ENCODE data around the gene KDM4B. TPM values are rescaled to one million over a fixed set of nuclear protein-coding genes. Genes with fewer than 3 reads are reported as not detected.

The KDM4B gene
- total and polyA plus RNA-seq, 4 donors, result 17.1 to 49.5 (median 24.7) TPM

DNA sequence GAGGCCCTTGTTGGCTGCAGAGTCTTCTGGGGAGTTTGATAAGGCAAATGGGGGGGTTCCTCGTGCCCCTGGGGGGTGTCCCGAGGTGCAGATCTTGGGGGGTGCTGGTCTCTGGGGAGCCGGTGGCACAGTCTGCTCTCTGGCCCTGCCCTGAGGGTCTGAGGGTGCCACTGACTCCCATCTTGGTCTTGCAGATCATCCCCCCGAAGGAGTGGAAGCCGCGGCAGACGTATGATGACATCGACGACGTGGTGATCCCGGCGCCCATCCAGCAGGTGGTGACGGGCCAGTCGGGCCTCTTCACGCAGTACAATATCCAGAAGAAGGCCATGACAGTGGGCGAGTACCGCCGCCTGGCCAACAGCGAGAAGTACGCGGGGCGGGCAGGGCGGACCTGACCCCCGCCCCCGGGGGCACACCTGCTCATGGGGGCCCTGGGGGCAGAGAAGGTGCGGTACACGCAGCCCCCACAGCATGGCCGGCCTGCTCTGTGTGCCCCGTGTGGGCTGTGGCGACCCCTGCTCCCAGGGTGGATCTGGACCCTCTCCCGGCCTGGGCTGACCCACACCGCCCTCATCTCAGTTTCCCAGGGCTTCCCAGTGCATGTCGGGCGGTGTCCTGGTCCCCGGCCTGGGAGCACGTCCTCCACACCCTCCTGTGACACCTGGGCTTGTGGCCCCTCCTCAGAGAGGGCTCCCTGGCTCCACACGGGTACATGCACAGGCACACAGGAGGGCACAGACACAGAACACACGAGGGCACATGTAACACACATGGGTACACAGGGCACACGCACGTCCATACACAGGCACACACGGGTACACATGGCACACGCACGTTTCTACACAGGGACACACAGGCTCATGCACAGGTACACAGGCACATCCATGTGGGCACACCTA lies 71.0 kb downstream of the KDM4B start:
- H3K27ac ChIP-seq (ENCODE audit: low read depth in 1 of 2, low read length in 1 of 2), result no peak overlapping the region
- no peaks in the 10 kb centered on the region for H3K9me3 ChIP-seq (ENCODE audit: control insufficient read depth in 4 of 4, insufficient read depth in 3 of 4, low read length in 3 of 4)
- no peak for ATAC-seq (ENCODE audit: insufficient read depth, low FRiP score)
- WGBS, 2 donors, result 97% methylated on average over 41 to 43 of the region's 43 CpGs
- no peak for DNase-seq
- H3K9ac ChIP-seq (ENCODE audit: insufficient read depth in 1 of 2, low read length in 2 of 2), result no peak overlapping the region
- H3K4me3 ChIP-seq, result no peak overlapping the region
- TF ChIP-seq CTCF (IDR thresholded peaks at IDR 0.05; ENCODE audit: control extremely low read depth, extremely low read depth), result no peak
- H3K4me1 ChIP-seq (ENCODE audit: control insufficient read depth in 5 of 5, insufficient read depth in 5 of 5, low read length in 5 of 5), result peaks cover 0 to 32% (median 4%) of the 10 kb centered on the region in 5 donors
- no peaks in the 10 kb centered on the region for H3K27me3 ChIP-seq (ENCODE audit: control insufficient read depth in 3 of 3, insufficient read depth in 3 of 3, low read length in 2 of 3)
- H3K36me3 ChIP-seq (ENCODE audit: control insufficient read depth in 4 of 4, insufficient read depth in 4 of 4, low read length in 4 of 4), result peaks cover 4 to 34% (median 11%) of the 10 kb centered on the region in 4 donors

DNA sequence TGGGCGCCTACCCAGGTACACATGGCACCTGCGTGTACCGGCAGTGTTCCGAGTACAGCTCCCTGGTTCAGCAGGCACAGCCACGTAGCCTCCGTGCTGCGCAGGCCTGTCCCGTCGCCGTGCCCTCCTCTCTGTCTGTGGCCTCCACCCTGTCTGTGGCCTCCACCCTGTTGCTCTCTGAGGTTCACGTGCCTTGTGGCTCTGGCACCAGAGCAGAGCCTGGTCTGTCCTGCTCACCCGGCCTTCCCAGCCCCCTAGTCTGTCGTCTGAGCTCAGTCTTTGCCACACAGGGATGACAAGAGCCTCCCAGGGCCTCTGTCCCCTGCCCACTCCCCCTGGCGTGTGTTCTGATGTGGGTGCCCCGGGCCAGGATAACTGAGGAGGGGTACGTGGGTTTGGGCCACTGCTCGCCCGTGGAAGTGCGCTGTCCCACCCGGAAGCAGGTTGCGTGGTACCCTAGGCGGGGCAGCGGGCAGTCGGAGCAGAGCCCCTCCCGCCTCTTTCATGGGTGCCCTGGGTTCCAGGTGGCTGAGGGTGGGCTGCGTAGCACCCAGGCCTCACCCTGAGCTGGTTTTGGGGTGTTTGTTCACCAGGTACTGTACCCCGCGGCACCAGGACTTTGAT lies 71.7 kb downstream of the KDM4B start:
- peaks cover 4 to 28% (median 11%) of the 10 kb centered on the region in 4 donors for H3K36me3 ChIP-seq (ENCODE audit: control insufficient read depth in 4 of 4, insufficient read depth in 4 of 4, low read length in 4 of 4)
- H3K4me1 ChIP-seq (ENCODE audit: control insufficient read depth in 5 of 5, insufficient read depth in 5 of 5, low read length in 5 of 5), result peaks cover 0 to 27% (median 4%) of the 10 kb centered on the region in 5 donors
- H3K9ac ChIP-seq (ENCODE audit: insufficient read depth in 1 of 2, low read length in 2 of 2), result no peak overlapping the region
- H3K9me3 ChIP-seq (ENCODE audit: control insufficient read depth in 4 of 4, insufficient read depth in 3 of 4, low read length in 3 of 4), result no peaks in the 10 kb centered on the region
- WGBS, 2 donors, result 92 to 94% methylated on average over 28 of the region's 28 CpGs
- ATAC-seq (ENCODE audit: insufficient read depth, low FRiP score), result no peak
- H3K27me3 ChIP-seq (ENCODE audit: control insufficient read depth in 3 of 3, insufficient read depth in 3 of 3, low read length in 2 of 3), result no peaks in the 10 kb centered on the region
- TF ChIP-seq CTCF (IDR thresholded peaks at IDR 0.05; ENCODE audit: control extremely low read depth, extremely low read depth), result no peak
- no peak overlapping the region for H3K4me3 ChIP-seq
- DNase-seq, result no peak
- H3K27ac ChIP-seq (ENCODE audit: low read depth in 1 of 2, low read length in 1 of 2), result no peak overlapping the region

DNA sequence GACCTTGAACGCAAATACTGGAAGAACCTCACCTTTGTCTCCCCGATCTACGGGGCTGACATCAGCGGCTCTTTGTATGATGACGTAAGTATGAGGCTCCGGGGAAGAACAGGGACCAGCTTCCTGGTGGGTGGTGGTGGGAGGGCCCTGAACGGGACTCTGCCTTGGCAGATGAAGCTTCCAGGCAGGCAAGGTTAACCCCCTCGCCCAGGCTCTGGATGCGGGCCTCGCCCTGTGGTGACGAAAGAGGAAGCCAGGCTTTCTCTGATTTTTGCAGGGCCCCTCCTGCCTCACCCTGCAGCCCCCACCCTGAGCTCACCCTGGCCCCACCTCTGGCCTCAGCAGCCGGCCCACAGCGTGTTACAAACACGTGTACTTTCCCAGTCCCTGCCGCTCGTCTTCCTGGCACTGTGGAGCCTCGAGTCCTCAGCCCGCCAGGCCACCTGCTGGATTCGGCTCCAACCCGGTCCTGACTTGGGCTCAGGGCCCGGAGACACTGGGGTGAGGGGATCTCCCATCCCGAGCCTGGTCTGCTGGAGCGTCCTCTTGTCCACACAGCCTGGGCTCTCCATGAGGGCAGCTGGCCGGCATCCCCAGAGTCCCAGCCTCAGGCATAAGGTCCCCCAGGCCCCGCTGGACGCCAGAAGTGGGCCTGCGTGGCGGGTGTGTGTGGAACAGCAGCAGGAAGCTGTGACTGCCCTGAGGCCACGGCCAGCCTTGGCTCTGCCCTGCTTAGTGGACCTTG lies 72.4 kb downstream of the KDM4B start:
- WGBS, 2 donors, result 60 to 85% methylated on average over 29 of the region's 29 CpGs
- Histone ChIP-seq H3K36me3 (ENCODE audit: control insufficient read depth in 4 of 4, insufficient read depth in 4 of 4, low read length in 4 of 4) (peaks cover 4 to 29% (median 11%) of the 10 kb centered on the region in 4 donors), H3K4me1 (ENCODE audit: control insufficient read depth in 5 of 5, insufficient read depth in 5 of 5, low read length in 5 of 5) (peaks cover 0 to 20% (median 3%) of the 10 kb centered on the region in 5 donors), H3K9ac (ENCODE audit: insufficient read depth in 1 of 2, low read length in 2 of 2) (no peak overlapping the region), H3K9me3 (ENCODE audit: control insufficient read depth in 4 of 4, insufficient read depth in 3 of 4, low read length in 3 of 4) (no peaks in the 10 kb centered on the region), H3K27me3 (ENCODE audit: control insufficient read depth in 3 of 3, insufficient read depth in 3 of 3, low read length in 2 of 3) (no peaks in the 10 kb centered on the region), H3K27ac (ENCODE audit: low read depth in 1 of 2, low read length in 1 of 2) (no peak overlapping the region), H3K4me3 (no peak overlapping the region)
- no peak for TF ChIP-seq CTCF (IDR thresholded peaks at IDR 0.05; ENCODE audit: control extremely low read depth, extremely low read depth)
- DNase-seq (no peak), ATAC-seq (ENCODE audit: insufficient read depth, low FRiP score) (no peak)
